ENCODE results near the gene GANAB. TPM values are rescaled to one million over a fixed set of nuclear protein-coding genes. Genes with fewer than 3 reads are reported as not detected.

Gene GANAB
- total and polyA plus RNA-seq, 2 of the 13 experiments (the other 11 are each of a cell fraction or from before 2014, with no cell fraction given): 99.5 to 234 TPM

- TF ChIP-seq ZNF501 (CRISPR knock-in tag; IDR thresholded peaks at IDR 0.05) (no peak), AKAP8 (CRISPR knock-in tag; IDR thresholded peaks at IDR 0.05) (no peak), ZNF260 (CRISPR knock-in tag; IDR thresholded peaks at IDR 0.05; ENCODE audit: borderline replicate concordance, low read depth) (no peak), ZBTB14 (CRISPR knock-in tag; IDR thresholded peaks at IDR 0.05) (no peak), ZNF484 (CRISPR knock-in tag; IDR thresholded peaks at IDR 0.05; ENCODE audit: borderline replicate concordance, low read depth) (no peak), BRF2 (CRISPR knock-in tag; IDR thresholded peaks at IDR 0.05) (no peak)
Measured at GRCh38 chr11:62687508-62688396, 41.3 kb upstream of the GANAB start (continued).

- Histone ChIP-seq H3K4me3 (replicated peaks in 1 of 3; ENCODE audit: insufficient read depth in 1 of 3, low read depth in 2 of 3, low read length in 3 of 3) (no peak overlapping the region), H3K27ac (ENCODE audit: extremely low read length, insufficient read depth, low read length) (no peak overlapping the region), H3K9ac (ENCODE audit: insufficient read depth, low read depth, low read length) (no peak overlapping the region), H3K9me3 (ENCODE audit: low read length) (no peaks in the 10 kb centered on the region), H3K4me1 (ENCODE audit: insufficient read depth, low read length) (peaks cover 30% of the 10 kb centered on the region), H3K4me2 (ENCODE audit: low read depth, low read length) (no peak overlapping the region), H4K20me1 (ENCODE audit: insufficient read depth, low read length) (no peaks in the 10 kb centered on the region), H3K36me3 (replicated peaks in 1 of 2; ENCODE audit: control insufficient read depth in 1 of 2, insufficient read depth in 2 of 2, low read length in 2 of 2) (no peaks in the 10 kb centered on the region), H3K27me3 (ENCODE audit: control insufficient read depth in 1 of 2, insufficient read depth in 2 of 2, low read length in 2 of 2) (no peaks in the 10 kb centered on the region), H3K79me2 (ENCODE audit: insufficient read depth, low read length) (peaks cover 8% of the 10 kb centered on the region), H2AFZ (ENCODE audit: low read length) (no peak overlapping the region)
- no peak for ATAC-seq
- ChIA-PET CTCF (ENCODE audit: low intra/inter-chr PET ratio, low total read pairs) (no interaction called here), POLR2A (interaction anchor here (2.0 kb wide), 1 partner anchor 17 kb away, joined by 4 read pairs; the partner anchor contains the start of gene CSKMT)
- in situ Hi-C loops (cut with HindIII; ENCODE audit: extremely low pct_ligation_motif_present, low pct_unique_long_range_greater_than_20kb): no loop called here
- intact Hi-C loops (cut with micrococcal nuclease; ENCODE audit: unreplicated experiment): no loop called here
- no peak for DNase-seq (ENCODE audit: low spot score)
- 78% methylated on average over 7 of the region's 7 CpGs for WGBS (ENCODE audit: low lambda C conversion rate)
- BruUV-seq (replicated peaks): no TSS peak
- no peak for FAIRE-seq
- TF ChIP-seq ZNF232 (CRISPR knock-in tag; IDR thresholded peaks at IDR 0.05; ENCODE audit: borderline replicate concordance) (no peak), SNAPC5 (CRISPR knock-in tag; IDR thresholded peaks at IDR 0.05; ENCODE audit: borderline replicate concordance) (no peak), ZBTB46 (CRISPR knock-in tag; IDR thresholded peaks at IDR 0.05; ENCODE audit: borderline replicate concordance) (no peak), ZNF33B (CRISPR knock-in tag; IDR thresholded peaks at IDR 0.05) (no peak), AFF4 (CRISPR knock-in tag; IDR thresholded peaks at IDR 0.05) (no peak), REL (CRISPR knock-in tag; conservative IDR thresholded peaks at IDR 0.05) (no peak), ELF3 (CRISPR knock-in tag; IDR thresholded peaks at IDR 0.05) (no peak), ZBTB7B (CRISPR knock-in tag; IDR thresholded peaks at IDR 0.05) (no peak)
Measured at GRCh38 chr11:62682518-62682917, 36.1 kb upstream of the GANAB start.
